GM12864 (cell line): ENCODE results near the gene PAX5.
"Not testable (repeated sequence)": the region's sequence is repeated elsewhere in the genome, so short reads cannot be mapped to it uniquely, and the experiment has no call there.

Source experiments
- DNase-seq: peaks from one replicate; pipeline ENCODE4 v3.0.0-alpha.2; 2011; ENCODE audit warnings: low read depth
- H3K4me3 ChIP-seq: 2 replicates; pipeline ENCODE4 v1.5.1; 2011; ENCODE audit warnings: mild to moderate bottlenecking, low read depth, low read length, control low read depth
- CTCF ChIP-seq: IDR thresholded peaks from 2 replicates; pipeline ENCODE4 v1.5.1; 2011; ENCODE audit warnings: low read depth, mild to moderate bottlenecking, moderate library complexity, low read length, control low read depth, inconsistent platforms; ENCODE audit errors: missing control alignments

Gene PAX5

GRCh38 chr9:37033682-37034304 lies at the start of gene PAX5:
Gene PAX5, minus strand, starts transcription at chr9:37034268. Its CDS starts 237 bp downstream, at chr9:37034031.
- H3K4me3 ChIP-seq, result peak within 1 kb of the TSS; percentile 62
- DNase-seq, result no peak
- no peak for TF ChIP-seq CTCF

GRCh38 chr9:37083654-37084053 lies 49.6 kb upstream of the PAX5 start:
- TF ChIP-seq CTCF, result no peak
- no peak overlapping the region; the same call in 1 of the 2 replicates for H3K4me3 ChIP-seq
- DNase-seq, result no peak

GRCh38 chr9:37082214-37082765 lies 48.2 kb upstream of the PAX5 start:
- TF ChIP-seq CTCF, result no peak
- DNase-seq, result no peak
- peak overlapping the region; percentile 41; the same call in 1 of the 2 replicates for H3K4me3 ChIP-seq

GRCh38 chr9:37081507-37081906 lies 47.4 kb upstream of the PAX5 start:
- H3K4me3 ChIP-seq, result peak overlapping the region; percentile 89
- not testable (repeated sequence) for DNase-seq

- peak overlapping the region; percentile 89 for H3K4me3 ChIP-seq
- DNase-seq, result not testable (repeated sequence)
Observed at GRCh38 chr9:37080165-37080628, 46.1 kb upstream of the PAX5 start.

GRCh38 chr9:37079370-37080164 lies 45.5 kb upstream of the PAX5 start:
- peak; percentile 95 for DNase-seq
- H3K4me3 ChIP-seq, result peak overlapping the region; percentile 89
- TF ChIP-seq CTCF, result no peak

- DNase-seq, H3K4me3 ChIP-seq: not testable (repeated sequence)
Observed at GRCh38 chr9:37074790-37075189, 40.7 kb upstream of the PAX5 start.

GRCh38 chr9:37066139-37066725 lies 32.2 kb upstream of the PAX5 start:
- no peak for TF ChIP-seq CTCF
- DNase-seq, result no peak
- no peak overlapping the region for H3K4me3 ChIP-seq
